Calu3 (cell line): ENCODE results near the gene SSBP2. TPM values are rescaled to one million over a fixed set of nuclear protein-coding genes. Genes with fewer than 3 reads are reported as not detected.

Source experiments
- BruUV-seq: library from RNA; stranded (reverse); fragments of 400-500 nt; replicated peaks from 2 replicates; lab custom pipeline; 2021; lab: Mats Ljungman, UMichigan
- CTCF ChIA-PET: fragments of 300-600 bp; sonication (Branson Sonifier 250); formaldehyde crosslinking; loops from one replicate; lab custom pipeline; 2022; ENCODE audit warnings: antibody characterized with exemption; lab: Charles Lee
- DNase-seq: peaks from one replicate; pipeline ENCODE4 v3.0.0; 2022
- H3K27ac Mint-ChIP-seq: one replicate; pipeline ENCODE4 v1.8.0; 2022; ENCODE audit warnings: mixed read lengths; ENCODE audit not compliant: unreplicated experiment
- H3K27me3 Mint-ChIP-seq: one replicate; pipeline ENCODE4 v1.8.0; 2022; ENCODE audit warnings: mixed read lengths; ENCODE audit not compliant: unreplicated experiment
- H3K36me3 Mint-ChIP-seq: one replicate; pipeline ENCODE4 v1.8.0; 2022; ENCODE audit warnings: mild to moderate bottlenecking, moderate library complexity, mixed read lengths; ENCODE audit not compliant: insufficient read depth, unreplicated experiment
- H3K4me1 Mint-ChIP-seq: one replicate; pipeline ENCODE4 v1.8.0; 2022; ENCODE audit warnings: mild to moderate bottlenecking, low read depth, mixed read lengths; ENCODE audit not compliant: unreplicated experiment
- H3K4me3 Mint-ChIP-seq: one replicate; pipeline ENCODE4 v1.8.0; 2022; ENCODE audit warnings: mild to moderate bottlenecking, low read depth, moderate library complexity, mixed read lengths; ENCODE audit not compliant: unreplicated experiment
- H3K9me3 Mint-ChIP-seq: one replicate; pipeline ENCODE4 v1.8.0; 2022; ENCODE audit warnings: low read depth, mixed read lengths; ENCODE audit not compliant: unreplicated experiment
- intact Hi-C: fragments of 100-400 bp; cut with micrococcal nuclease; formaldehyde crosslinking; loops from one replicate; pipeline ENCODE4 v1.10.0; 2022; ENCODE audit not compliant: unreplicated experiment
- total RNA-seq: library from RNA; stranded (reverse); gene quantifications from 2 replicates; pipeline ENCODE4 v1.2.3, GENCODE V29; 2022
- TF ChIP-seq, protein P1 (sequence below): fragments of 200-600 bp; IDR thresholded peaks from one replicate; pipeline ENCODE4 v1.8.0; 2022; ENCODE audit warnings: antibody characterized with exemption; ENCODE audit not compliant: unreplicated experiment

Gene SSBP2
- total RNA-seq, 1 experiment from 2014 or later = 18.9 TPM

DNA sequence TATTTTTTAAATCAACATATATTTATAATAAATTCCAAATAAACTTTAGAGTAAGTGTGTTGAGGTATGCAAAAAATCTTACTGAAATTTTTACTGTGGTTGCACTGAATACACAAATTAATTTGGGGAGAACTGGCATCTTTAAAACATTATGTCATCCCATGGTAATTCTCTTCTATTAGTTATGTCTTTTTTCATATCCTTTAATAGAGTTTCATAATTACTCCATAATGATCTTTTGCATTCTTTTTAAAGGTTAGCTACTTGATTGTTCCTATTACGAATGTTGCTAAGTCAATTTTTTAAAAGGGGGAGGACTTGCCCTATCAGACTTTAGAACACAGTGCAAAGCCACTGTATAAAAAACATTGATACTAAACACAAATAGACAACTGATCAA lies 26.8 kb downstream of the SSBP2 start:
- DNase-seq = no peak
- H3K4me1 Mint-ChIP-seq = peaks cover 16% of the 10 kb centered on the region
- intact Hi-C loops = no loop called here
- no peak overlapping the region for H3K4me3 Mint-ChIP-seq
- CTCF ChIA-PET = no interaction called here
- TF ChIP-seq, protein P1, sequence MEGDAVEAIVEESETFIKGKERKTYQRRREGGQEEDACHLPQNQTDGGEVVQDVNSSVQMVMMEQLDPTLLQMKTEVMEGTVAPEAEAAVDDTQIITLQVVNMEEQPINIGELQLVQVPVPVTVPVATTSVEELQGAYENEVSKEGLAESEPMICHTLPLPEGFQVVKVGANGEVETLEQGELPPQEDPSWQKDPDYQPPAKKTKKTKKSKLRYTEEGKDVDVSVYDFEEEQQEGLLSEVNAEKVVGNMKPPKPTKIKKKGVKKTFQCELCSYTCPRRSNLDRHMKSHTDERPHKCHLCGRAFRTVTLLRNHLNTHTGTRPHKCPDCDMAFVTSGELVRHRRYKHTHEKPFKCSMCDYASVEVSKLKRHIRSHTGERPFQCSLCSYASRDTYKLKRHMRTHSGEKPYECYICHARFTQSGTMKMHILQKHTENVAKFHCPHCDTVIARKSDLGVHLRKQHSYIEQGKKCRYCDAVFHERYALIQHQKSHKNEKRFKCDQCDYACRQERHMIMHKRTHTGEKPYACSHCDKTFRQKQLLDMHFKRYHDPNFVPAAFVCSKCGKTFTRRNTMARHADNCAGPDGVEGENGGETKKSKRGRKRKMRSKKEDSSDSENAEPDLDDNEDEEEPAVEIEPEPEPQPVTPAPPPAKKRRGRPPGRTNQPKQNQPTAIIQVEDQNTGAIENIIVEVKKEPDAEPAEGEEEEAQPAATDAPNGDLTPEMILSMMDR = no peak
- no peaks in the 10 kb centered on the region for H3K27me3 Mint-ChIP-seq
- H3K36me3 Mint-ChIP-seq = no peaks in the 10 kb centered on the region
- no TSS peak for BruUV-seq
- no peaks in the 10 kb centered on the region for H3K9me3 Mint-ChIP-seq
- H3K27ac Mint-ChIP-seq = no peak overlapping the region

- intact Hi-C loops = no loop called here
- Mint-ChIP-seq H3K4me3 (no peak overlapping the region), H3K9me3 (no peaks in the 10 kb centered on the region), H3K36me3 (no peaks in the 10 kb centered on the region), H3K4me1 (peaks cover 24% of the 10 kb centered on the region), H3K27me3 (no peaks in the 10 kb centered on the region), H3K27ac (no peak overlapping the region)
- TF ChIP-seq, protein P1 = no peak
- no TSS peak for BruUV-seq
- DNase-seq = no peak
- CTCF ChIA-PET = interaction anchor here (0.5 kb wide), 1 partner anchor 1413 kb away, joined by 3 read pairs; no protein-coding TSS in a partner anchor
Measured at GRCh38 chr5:81721049-81721448, 29.8 kb downstream of the SSBP2 start.

GRCh38 chr5:81719743-81720345 lies 31.1 kb downstream of the SSBP2 start:
- TF ChIP-seq, protein P1 = no peak
- BruUV-seq = no TSS peak
- Mint-ChIP-seq H3K27ac (no peak overlapping the region), H3K36me3 (no peaks in the 10 kb centered on the region), H3K4me3 (no peak overlapping the region), H3K4me1 (peaks cover 24% of the 10 kb centered on the region), H3K27me3 (no peaks in the 10 kb centered on the region), H3K9me3 (no peaks in the 10 kb centered on the region)
- intact Hi-C loops = no loop called here
- DNase-seq = no peak
- CTCF ChIA-PET = no interaction called here

DNA sequence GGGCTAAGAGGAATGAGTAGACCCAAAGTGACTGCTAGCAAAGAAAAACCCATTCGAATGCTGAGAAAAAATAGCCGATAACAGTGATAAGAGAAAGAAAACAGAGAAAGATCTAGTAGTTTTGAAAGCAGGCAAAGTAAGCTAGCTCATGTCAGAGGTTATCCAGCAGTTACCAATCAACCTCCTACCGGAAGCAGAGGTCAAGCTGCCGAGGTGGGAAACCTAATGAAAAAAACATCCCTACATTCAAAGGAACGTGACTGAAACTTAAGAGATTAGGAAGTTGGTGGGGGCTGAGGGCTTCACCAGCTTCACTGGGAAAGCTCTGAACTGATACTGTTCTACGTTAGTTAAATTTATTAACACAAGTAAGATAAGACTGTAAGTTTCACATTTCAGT lies 32.6 kb downstream of the SSBP2 start:
- H3K27ac Mint-ChIP-seq = no peak overlapping the region
- no peaks in the 10 kb centered on the region for H3K9me3 Mint-ChIP-seq
- H3K4me1 Mint-ChIP-seq = peaks cover 24% of the 10 kb centered on the region
- TF ChIP-seq, protein P1 = no peak
- no peaks in the 10 kb centered on the region for H3K36me3 Mint-ChIP-seq
- intact Hi-C loops = no loop called here
- BruUV-seq = no TSS peak
- H3K27me3 Mint-ChIP-seq = no peaks in the 10 kb centered on the region
- CTCF ChIA-PET = no interaction called here
- no peak for DNase-seq
- no peak overlapping the region for H3K4me3 Mint-ChIP-seq
